ENCODE results near the gene SMIM24.

DNA sequence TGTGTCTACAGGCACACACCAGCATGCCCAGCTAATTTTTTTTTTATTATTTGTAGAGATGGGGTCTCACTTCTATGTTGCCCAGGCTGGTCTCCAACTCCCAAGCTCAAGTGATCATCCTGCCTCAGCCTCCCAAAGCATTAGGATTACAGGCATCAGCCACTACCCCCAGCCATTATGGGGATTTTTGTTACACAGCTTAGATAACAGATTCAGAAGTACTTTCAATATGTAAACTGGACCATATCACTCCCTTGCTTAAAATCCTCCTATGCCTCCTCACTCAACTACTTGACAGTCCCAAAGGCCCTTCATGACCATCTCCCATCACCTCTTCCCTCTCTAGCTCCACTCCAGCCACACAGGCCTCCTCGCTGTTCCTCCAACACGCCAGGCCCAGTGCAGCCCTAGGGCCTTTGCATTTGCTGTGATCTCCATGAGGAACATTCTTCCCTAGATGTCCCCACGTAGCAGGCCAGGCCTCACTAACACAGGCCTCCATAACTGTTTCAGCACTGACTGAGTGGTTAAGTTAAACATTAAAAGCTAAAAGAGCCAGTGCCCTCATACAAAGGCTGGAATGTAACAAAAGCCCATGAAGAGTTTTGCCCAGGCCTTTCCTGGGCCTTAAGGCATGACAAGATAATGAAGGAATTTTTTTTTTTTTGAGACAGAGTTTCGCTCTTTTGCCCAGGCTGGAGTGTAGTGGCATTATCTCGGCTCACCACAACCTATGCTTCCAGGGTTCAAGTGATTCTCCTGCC lies 17.6 kb upstream of the SMIM24 start:
- TF ChIP-seq, protein P1, sequence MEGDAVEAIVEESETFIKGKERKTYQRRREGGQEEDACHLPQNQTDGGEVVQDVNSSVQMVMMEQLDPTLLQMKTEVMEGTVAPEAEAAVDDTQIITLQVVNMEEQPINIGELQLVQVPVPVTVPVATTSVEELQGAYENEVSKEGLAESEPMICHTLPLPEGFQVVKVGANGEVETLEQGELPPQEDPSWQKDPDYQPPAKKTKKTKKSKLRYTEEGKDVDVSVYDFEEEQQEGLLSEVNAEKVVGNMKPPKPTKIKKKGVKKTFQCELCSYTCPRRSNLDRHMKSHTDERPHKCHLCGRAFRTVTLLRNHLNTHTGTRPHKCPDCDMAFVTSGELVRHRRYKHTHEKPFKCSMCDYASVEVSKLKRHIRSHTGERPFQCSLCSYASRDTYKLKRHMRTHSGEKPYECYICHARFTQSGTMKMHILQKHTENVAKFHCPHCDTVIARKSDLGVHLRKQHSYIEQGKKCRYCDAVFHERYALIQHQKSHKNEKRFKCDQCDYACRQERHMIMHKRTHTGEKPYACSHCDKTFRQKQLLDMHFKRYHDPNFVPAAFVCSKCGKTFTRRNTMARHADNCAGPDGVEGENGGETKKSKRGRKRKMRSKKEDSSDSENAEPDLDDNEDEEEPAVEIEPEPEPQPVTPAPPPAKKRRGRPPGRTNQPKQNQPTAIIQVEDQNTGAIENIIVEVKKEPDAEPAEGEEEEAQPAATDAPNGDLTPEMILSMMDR (IDR thresholded peaks at IDR 0.05; ENCODE audit: low read depth, low read length, poor library complexity, severe bottlenecking): no peak
- TF ChIP-seq EZH2phosphoT487 (IDR thresholded peaks at IDR 0.05; ENCODE audit: borderline replicate concordance, low read length): no peak

Measured in DOHH2 (cell line).